HG03439 (cell line): Measurements from ENCODE around the gene UNC13C.

Experiments used
- ATAC-seq: cut with Tn5 transposase; IDR thresholded peaks from one replicate; pipeline ENCODE4 v1.9.1; 2021; ENCODE audit warnings: mild to moderate bottlenecking, moderate library complexity; ENCODE audit not compliant: unreplicated experiment

Gene UNC13C

DNA sequence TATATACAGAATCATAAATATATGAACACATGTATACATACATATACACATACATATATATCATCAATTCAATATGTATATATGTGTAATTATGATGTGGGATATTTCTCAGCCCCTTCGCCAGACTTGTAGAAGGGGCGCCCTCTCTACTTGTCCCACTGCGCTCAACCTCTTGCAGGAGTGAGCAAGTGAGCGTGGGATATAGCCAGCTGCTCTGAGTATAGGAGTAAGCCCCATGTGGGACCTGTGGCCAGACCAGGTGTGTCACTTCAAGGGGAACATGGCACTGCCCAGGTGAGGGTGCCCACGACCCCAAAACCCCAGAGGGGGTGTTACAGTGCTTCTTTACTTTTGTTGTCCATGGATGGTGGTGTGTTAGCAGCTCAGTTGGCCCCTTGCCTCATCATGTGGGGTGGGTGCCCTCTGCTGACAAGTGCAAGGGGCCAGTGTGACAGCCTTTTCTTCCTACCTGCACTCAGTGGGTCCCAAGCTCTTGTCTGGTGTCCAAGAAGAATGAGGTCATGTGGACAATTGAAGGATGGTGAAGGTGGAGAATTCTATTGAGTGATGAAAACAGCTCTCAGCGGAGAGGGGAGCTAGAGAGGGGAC, 304.1 kb downstream of the UNC13C start:
- no peak for ATAC-seq

DNA sequence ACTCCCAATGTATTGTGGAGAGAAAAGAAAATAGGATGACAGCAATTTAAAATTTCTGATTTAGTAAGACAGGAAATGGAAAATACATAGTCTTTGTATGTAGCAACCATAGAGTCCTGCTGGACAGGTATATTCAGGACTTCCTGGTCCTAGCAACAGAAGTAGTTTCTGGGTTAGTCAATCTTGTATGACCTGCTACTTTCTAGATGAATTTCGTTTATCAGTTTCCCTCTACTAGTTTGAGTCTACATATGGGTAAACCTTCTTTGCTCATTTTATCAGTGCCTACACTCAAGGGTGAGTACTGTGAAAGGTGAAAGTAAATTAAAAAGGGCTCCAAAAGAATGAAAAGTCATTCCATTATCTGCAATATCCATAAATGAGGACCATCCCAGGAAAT, 309.8 kb downstream of the UNC13C start:
- no peak for ATAC-seq

DNA sequence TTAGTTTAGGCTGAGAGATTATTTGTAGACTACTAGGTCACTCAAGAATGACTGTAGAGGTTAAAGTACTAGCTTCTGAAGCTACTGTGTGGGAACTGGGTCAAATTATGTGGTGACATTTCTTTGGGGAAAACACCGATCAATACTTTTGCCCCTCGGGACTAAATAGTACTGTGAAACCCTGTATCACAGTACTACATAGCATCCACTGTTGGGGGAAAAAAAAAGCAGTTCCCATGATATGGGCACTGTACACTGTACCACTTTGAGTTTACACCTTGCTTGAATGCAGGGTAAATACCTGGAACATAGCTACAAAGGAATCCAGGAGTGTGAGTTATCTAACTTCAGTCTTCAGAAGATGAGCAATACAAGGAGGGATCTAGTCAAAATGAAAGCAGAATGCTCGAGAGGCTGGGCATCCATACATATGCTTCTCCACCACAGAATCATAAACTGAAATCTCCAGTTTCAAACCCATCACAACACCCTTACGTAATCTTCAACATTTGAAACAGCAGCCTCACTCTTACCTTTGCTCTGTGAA, 311.4 kb downstream of the UNC13C start:
- ATAC-seq, result peak; percentile 87

DNA sequence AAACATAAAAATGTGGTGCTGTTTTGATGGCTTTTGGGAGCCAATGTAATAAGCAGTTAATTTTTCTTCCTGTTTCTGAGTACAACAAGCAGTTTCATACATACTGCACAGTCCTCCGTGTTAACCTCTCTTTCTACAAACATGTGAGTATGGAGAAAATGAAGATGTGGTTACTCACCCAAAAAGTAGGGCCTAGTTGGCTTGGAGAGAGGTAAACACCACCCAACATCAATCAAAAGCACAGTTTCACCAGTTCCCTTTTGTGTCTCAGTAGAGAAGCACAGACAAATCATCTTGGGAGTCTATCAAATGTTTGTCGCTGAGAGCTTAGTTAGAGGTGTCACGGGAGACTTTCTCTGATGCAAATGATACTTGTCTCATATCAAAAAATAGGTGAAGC, 320.2 kb downstream of the UNC13C start:
- ATAC-seq, result no peak

- no peak for ATAC-seq
Measured at GRCh38 chr15:54304321-54304720, 326.1 kb downstream of the UNC13C start.

DNA sequence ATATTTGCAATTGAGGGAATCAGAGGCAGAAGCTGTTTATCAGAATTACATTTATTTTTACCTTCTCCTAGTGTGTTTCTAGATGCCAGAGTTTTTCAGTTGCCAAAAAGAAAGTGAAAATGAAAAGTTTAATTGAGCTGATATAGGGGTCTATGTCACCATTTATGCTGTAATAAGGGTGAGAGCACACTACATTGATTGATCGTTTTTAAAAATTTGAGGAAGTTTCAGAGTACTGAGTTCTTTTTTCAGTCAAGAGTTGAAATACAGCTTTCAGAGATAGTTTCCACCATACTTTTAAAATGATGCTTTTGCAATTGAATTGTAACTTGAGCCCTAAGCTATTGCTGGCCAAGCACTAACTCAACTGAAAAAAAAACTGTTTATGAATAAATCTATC, 326.9 kb downstream of the UNC13C start:
- ATAC-seq, result no peak

DNA sequence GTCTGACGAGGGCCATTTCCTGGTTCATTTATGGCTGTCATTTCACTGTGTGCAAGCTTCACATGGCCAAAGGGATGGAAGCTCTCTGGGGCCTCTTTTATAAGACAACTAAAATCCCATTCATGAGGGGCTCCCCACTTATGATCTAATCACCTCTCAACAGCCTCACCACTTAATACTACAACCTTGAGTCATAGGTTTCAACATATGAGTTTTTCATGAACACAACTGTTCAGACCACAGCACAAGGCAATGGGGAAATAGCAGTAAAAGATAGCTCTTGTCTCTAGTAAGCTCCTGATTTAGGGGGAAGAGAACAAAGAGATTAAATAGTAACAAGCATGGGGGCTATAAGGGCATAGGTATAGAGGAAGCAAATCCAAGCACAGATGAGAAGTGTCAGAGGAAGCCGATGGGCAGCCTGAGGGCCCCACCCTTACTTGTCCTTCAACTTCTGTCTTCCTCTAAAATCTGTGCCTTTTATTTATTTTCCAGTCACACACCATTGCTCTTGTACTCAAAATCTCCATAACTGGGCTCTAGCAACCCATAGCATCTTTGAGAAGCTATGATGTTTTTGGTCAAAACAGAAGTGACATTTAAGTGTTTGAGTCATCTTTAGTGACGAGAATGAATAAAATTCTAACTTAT, 329.1 kb downstream of the UNC13C start:
- ATAC-seq, result peak; percentile 51

DNA sequence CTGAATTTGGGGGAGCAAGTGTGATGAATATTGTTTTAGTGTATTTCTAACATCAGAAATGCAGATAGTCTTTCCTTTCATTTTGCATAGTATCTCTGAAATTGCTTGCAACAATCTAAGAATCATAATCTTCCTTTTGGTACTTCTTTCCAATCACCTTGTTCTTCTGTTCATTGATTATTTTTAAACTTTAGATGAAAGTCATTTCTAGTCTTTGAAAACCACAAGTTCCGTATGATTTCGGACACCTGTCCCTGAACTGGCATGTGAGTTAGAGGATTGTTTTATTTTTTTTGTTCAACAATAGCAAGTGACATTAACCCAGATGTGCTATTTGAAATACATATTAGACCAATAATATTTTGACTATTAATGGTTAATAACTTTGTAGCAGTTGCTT, 329.7 kb downstream of the UNC13C start:
- ATAC-seq, result no peak

DNA sequence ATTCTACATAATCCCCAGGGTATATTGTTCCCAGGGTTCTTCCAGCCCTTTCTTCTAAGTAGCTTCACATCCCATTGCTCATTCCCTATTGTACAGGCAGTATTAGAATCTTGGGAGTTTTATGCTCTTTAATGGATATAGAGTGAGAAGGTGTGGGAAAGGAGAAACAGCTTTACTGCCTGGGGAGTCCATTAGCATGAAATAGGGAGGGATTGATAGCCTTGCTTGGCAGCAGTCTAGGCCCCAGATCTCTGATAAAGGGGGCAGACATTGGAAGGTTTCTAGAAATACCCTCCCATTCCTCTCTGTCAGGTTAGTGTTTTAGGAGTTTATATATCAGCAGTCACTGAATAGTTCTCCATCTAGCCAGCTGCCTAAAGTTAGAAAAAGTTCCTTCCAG, 334.3 kb downstream of the UNC13C start:
- ATAC-seq, result no peak

GRCh38 chr15:54321426-54321825, 343.2 kb downstream of the UNC13C start:
- ATAC-seq, result no peak

DNA sequence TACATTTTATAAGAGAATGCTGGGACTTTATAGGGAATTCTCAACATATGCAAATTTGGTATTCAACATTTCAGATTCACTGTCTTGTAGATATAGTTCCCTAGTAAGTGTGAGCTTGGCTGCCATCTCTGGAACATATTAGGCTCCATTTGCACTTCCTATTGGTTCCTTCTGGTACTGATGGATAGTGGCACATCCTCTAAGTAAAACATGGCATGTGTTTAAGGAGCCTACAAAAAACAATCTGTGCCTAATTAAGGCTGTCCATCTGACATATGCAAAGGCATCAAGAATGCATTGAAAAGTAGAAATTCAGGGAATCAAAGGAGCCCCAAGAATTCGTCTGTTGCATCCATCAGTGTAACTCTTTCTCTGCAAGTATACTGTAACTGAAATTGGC, 344.1 kb downstream of the UNC13C start:
- ATAC-seq, result no peak

DNA sequence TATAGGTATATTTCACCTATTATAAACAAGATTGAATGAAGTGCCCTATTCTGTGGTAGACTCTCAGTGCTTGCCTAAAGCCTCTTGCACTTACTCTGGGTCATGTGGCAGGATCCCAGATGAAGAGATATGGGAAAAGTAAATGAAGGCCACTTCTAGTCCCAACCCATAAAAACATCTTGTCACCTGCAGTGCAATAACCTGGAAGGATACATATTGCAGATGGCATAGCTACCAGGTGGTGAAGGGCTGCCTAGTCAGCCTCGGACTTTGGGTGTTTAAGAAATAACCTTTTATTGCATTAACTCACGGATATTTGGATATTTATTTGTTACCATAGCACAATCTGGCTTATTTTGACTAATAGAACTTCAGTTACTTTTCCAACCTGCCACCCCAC, 367.1 kb downstream of the UNC13C start:
- ATAC-seq, result no peak

DNA sequence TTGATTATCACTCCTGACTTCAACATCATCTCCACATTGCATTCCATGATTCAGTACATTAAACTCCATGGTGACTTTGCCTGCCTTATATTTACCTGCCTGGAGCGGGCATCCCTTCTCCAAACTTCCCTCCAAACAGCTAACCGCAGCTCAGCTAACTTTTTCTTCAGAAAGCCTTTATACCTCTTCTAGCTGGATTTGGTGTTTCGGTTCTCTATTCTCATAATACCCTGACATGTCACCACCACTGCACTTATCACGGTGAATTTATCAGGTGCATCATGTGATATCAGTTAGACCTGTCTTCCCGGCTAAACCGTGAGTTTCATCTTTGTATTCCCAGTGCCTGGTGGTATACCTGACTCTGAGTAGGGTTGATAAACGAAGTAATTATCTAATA, 367.6 kb downstream of the UNC13C start:
- no peak for ATAC-seq

DNA sequence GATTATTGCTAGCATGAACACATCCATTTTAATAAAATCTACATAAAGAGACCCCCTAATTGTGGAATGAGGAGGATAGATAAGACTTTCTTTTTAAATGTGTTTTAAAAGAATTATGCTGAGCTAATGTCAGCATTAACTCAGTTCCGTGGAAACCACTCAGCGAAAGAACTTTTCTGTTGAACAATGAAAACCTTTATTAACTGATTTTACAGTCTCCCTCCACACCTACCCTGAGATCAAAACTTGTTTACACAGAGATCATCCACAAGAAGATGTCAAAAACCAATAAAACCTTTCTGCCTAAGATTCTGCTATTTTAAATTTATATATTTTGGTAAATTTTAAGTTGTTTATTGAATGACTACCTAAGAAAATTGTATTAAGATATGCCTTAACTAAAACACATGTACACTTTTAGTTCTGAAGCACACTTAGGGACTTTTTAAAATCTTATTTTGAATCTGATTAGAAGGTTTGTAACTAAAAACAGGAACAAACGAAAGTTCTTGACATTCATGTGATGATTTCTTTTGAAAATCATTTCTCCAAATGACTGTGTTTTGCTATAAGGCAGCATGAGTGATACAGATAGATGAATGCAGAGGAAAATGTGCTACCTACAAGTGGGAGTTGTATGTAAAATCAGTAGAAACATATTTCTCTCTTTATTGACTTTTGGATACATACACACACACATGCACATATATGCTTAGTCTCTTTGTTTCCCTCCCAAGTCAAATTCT, 369.0 kb downstream of the UNC13C start:
- no peak for ATAC-seq

GRCh38 chr15:54353726-54354125, 375.5 kb downstream of the UNC13C start:
- ATAC-seq, result no peak

GRCh38 chr15:54354341-54354740, 376.1 kb downstream of the UNC13C start:
- no peak for ATAC-seq

GRCh38 chr15:54364961-54365360, 386.7 kb downstream of the UNC13C start:
- ATAC-seq, result no peak

GRCh38 chr15:54373332-54373731, 395.1 kb downstream of the UNC13C start:
- no peak for ATAC-seq

DNA sequence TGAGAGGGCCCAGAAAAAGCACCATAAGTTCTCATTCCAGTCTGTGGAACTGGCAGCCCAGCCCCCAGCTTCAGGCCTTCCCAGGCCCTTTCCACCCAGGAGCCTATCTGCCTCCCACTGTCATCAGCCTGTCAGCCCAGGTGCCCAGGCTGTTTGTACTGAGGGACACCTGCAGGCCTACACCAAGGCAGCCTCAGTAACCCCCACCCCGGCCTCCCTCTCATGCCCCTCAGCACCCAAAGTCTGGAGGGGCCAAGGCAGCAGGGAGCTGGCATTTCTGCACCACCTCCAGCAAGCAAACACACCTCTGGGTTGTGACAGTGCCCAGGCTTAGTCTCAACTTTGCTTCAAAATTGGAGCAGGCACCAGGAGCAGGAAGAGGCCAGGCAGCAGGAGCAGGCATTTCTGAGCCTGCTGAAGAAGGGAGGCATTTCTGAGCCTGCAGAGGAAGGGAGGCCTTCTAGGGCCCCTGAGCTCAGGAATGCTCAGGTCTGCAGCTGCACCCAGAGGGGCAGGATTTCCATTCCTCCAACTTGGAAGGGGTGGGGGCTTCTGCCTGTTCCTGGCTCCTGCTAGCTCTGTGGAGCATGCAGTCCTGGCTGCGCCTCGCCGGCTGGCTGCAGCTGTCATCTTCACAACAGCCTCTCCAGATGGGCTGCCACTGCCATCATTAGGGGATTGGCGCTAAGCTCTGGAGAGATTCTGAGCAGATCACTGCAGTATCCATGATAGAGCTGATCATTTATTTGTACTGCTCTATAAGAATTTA, 396.1 kb downstream of the UNC13C start:
- no peak for ATAC-seq

DNA sequence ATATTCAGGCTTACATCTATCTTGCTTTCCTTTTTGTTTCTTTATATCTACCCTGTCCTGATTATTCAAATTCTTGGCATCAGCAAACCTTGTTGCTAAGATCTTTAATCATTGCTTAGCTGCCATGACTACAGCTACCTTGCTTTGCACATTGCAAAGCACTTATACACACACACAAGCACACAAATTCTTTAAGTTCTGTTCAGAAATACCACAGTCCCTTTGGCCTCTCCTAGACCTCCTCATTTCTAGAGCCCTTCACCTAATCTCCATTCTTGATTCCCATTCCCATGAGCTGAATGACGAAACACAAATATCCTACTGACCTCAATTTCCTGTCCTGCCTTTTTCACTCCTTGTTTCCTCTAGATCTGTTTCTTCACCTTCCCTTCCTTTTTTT, 409.6 kb downstream of the UNC13C start:
- no peak for ATAC-seq

GRCh38 chr15:54388746-54389145, 410.5 kb downstream of the UNC13C start:
- no peak for ATAC-seq
